HG02970 (cell line): Measurements from ENCODE around the gene KIF26A.
"Not testable (repeated sequence)": the region's sequence is repeated elsewhere in the genome, so short reads cannot be mapped to it uniquely, and the experiment has no call there.

Experiments
- ATAC-seq: cut with Tn5 transposase; IDR thresholded peaks from one replicate; pipeline ENCODE4 v1.9.1; 2021; ENCODE audit warnings: mild to moderate bottlenecking, moderate library complexity, moderate number of reproducible peaks; ENCODE audit not compliant: unreplicated experiment, low FRiP score

Gene KIF26A

GRCh38 chr14:104216457-104216856 lies 78.1 kb downstream of the KIF26A start:
- ATAC-seq, result no peak

- no peak for ATAC-seq
Measured at GRCh38 chr14:104217486-104218360, 79.3 kb downstream of the KIF26A start.

- ATAC-seq, result no peak
Measured at GRCh38 chr14:104218361-104219180, 80.2 kb downstream of the KIF26A start.

- no peak for ATAC-seq
Measured at GRCh38 chr14:104219731-104220214, 81.4 kb downstream of the KIF26A start.

- ATAC-seq, result no peak
Measured at GRCh38 chr14:104220215-104221070, 82.1 kb downstream of the KIF26A start.

GRCh38 chr14:104221071-104221625 lies 82.8 kb downstream of the KIF26A start:
- ATAC-seq, result no peak

GRCh38 chr14:104221636-104222369 lies 83.4 kb downstream of the KIF26A start:
- ATAC-seq, result no peak

GRCh38 chr14:104222396-104223036 lies 84.1 kb downstream of the KIF26A start:
- no peak for ATAC-seq

- no peak for ATAC-seq
Measured at GRCh38 chr14:104223101-104224041, 85.0 kb downstream of the KIF26A start.

GRCh38 chr14:104224131-104224505 lies 85.7 kb downstream of the KIF26A start:
- no peak for ATAC-seq

GRCh38 chr14:104224506-104225277 lies 86.3 kb downstream of the KIF26A start:
- no peak for ATAC-seq

- not testable (repeated sequence) for ATAC-seq
Measured at GRCh38 chr14:104225278-104226190, 87.1 kb downstream of the KIF26A start.

- ATAC-seq, result no peak
Measured at GRCh38 chr14:104226421-104227383, 88.3 kb downstream of the KIF26A start.

GRCh38 chr14:104227806-104228205 lies 89.4 kb downstream of the KIF26A start:
- ATAC-seq, result no peak

GRCh38 chr14:104228221-104228620 lies 89.8 kb downstream of the KIF26A start:
- no peak for ATAC-seq
